Activated CD4-positive, alpha-beta T cell treated with anti-CD3 and anti-CD28 coated beads for 1 hour (primary cell): Measurements from ENCODE around the gene STX3.

ENCODE experiments used
- DNase-seq: peaks from one replicate; pipeline ENCODE4 v3.0.0-alpha.2; 2020

STX3 gene

GRCh38 chr11:59754859-59755700 is at the start of gene STX3:
TSS of gene STX3 (plus strand) at chr11:59755376. CDS start at chr11:59755606, 230 bp downstream.
- DNase-seq, result peak; percentile 50

DNA sequence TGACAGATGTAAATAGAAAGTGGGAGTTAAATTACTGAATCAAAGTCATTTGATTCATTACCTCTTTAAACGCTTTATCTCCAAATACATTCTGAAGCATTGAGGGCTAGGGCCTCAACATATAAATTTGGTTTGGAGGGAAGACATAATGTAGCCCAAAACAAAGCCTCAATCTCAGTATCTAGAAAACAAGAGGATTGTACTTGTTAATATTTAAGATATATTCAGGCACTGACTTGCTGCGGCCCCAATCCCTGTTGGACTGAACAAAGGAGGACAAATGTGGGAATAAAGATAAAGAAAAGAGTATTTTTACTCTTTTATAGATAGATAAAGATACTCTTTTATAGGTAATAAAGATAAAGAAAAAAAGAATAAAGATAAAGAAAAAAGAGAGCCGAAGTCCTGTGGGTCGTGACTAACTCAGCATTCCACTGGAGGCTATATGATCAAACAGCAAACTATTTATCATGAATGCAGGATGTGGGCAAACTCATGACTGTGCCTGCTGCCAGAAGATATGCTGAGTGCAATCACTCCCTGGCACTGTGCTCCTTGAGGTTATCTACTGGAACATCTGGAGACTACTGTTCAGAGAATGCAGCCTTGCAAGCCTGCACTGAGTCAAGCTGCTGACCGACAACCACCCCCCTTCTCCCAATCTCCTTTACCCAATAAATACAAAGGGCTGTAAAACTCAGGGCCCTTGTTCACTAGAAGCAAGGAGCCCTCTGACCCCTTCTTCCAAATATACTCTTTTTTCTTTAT is 48.5 kb upstream of the STX3 start:
- no peak for DNase-seq

- DNase-seq, result no peak
Measured at GRCh38 chr11:59707371-59707770, 47.8 kb upstream of the STX3 start.

- DNase-seq, result no peak
Measured at GRCh38 chr11:59708537-59708936, 46.6 kb upstream of the STX3 start.

- DNase-seq, result no peak
Measured at GRCh38 chr11:59710136-59710847, 44.9 kb upstream of the STX3 start.

- DNase-seq, result no peak
Measured at GRCh38 chr11:59713745-59714144, 41.4 kb upstream of the STX3 start, which contains the start of gene OR10V1. TSS of gene OR10V1 (minus strand) at chr11:59713845. CDS start at chr11:59713845, 0 bp downstream.

DNA sequence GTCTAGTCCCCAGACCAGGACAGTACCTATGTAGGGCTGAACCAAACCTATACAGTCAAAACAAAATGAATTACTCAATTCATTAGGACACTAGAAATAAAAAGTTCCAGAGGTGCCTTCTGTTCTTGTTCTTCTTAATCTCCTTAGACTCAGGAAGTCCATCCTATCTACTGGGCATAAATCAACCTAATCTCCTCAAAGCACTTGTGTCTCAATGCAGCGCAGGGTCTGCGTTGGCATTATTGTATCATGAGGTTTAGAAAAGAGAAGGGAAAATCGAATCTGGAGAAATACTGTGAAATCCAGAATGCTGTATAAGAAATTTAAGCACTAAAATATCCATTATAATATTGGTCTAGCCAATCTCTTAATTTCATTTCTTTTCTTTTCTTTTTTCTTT is 39.1 kb upstream of the STX3 start:
- no peak for DNase-seq

- no peak for DNase-seq
Measured at GRCh38 chr11:59719556-59719955, 35.6 kb upstream of the STX3 start.

DNA sequence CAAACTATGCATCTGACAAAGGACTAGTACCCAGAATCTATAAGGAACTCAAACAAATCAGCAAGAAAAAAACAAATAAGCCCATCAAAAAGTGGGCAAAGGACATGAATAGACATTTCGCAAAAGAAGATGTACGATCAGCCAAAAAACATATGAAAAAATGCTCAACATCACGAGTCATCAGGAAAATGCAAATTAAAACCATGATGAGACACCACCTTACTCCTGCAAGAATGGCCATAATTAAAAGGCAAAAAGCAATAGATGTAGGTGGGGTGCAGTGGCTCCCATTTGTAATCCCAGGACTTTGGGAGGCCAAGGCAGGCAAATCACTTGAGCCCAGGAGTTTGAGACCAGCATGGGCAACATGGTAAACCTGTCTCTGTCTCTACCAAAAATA is 31.1 kb upstream of the STX3 start:
- no peak for DNase-seq

- no peak for DNase-seq
Measured at GRCh38 chr11:59727426-59727825, 27.8 kb upstream of the STX3 start.

DNA sequence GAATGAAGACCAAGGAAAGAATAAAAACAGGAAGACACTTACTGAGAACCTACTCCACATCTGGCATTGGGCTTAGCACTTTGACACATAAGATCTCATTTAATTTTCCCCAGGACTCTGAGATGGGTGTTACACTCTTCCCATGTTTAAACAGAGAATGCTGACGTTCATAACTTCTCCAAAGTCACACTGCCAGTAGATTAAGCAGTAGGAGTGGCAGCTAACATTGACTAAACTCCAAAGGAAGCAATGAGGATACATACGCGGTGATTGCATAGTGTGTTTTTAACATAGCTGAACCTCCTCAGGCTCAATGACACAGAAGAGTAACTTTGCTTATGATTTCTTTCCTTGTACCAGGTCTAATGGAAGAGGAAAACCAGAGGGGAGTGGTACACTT is 27.0 kb upstream of the STX3 start:
- no peak for DNase-seq

GRCh38 chr11:59728913-59729312 is 26.3 kb upstream of the STX3 start:
- DNase-seq, result no peak

- DNase-seq, result no peak
Measured at GRCh38 chr11:59729834-59730233, 25.3 kb upstream of the STX3 start.

DNA sequence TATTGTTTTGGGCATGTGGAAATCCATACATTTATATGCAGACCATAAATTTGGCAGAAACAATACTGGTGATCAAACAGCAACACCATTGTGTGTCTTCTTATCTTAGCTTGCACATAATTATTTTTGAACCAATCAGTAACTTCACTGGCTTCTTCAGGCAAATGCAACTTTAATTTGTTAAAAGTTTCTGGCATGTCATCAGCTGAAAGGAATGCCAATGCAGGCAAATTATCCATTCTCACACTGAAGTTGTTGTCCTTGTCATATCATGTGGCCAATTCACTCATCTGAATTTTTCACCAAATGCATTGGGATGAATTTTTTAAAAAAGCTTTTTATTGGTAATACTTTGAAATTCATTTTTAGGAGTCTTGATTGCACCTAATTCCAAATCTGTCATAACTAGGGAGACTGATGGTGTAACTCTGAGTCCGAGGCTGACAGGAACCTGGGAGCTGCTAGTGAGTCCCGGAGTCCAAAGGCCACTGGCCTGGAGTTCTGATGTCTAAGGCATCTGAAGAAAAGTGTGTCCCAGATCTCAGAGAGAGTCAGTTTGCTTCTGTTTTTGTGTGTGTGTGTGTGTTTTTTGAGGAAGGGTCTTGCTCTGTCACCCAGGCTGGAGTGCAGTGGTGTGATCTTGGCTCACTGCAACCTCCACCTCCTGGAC is 24.1 kb upstream of the STX3 start:
- DNase-seq, result no peak

DNA sequence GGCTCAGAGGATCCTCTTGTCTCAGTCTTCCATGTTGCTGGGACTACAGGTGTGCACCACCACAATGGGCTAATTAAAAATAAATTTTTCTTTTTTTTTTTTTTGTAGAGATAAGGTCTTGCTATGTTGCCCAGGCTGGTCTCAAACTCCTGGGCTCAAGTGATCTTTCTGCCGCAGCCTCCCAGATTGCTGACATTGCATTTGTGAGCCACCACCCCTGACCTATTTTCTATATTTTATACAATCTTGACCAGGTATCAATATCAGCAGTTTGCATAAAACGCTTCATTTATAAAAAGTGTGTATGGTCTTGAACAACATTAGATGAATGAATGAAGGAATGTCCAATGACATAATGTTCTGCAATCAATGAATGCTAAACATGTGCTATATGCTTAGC is 9.1 kb upstream of the STX3 start:
- no peak for DNase-seq

DNA sequence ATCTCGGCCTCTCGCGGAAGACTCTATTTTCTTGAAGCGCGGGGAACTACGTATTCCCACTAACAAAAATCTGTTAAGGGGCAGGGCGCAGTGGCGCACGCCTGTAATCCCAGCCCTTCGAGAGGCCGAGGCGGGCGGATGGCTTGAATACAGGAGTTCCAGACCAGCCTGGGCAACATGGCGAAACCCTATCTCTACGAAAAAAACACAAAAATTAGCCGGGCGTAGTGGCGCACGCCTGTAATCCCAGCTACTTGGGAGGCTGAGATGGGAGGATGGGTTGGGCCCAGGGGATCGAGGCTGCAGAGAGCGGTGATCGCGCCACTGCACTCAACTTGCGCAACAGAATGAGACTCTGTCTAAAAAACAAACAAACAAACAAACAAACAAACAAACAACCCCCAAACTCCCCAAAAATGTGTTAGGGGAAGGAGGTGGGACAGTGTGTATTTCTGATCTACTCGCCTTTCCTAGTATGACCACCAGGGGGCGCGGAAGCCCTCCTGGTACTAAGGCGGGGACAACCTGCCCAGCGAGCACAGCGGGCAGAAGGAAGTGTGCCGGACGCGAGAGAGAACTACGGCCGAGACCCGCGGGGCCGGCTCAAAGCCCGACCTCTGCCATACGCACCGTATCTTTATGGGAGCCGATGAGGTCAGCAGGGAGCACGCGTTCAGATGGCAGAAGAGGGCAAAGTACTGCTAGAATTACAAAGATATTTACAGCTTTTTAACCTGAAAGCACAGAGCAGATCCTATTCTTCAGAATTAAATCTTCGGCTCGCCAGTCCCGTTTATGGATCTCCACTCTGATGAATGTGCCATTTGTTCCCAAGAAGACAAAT is 1.3 kb upstream of the STX3 start:
- DNase-seq, result peak; percentile 67

DNA sequence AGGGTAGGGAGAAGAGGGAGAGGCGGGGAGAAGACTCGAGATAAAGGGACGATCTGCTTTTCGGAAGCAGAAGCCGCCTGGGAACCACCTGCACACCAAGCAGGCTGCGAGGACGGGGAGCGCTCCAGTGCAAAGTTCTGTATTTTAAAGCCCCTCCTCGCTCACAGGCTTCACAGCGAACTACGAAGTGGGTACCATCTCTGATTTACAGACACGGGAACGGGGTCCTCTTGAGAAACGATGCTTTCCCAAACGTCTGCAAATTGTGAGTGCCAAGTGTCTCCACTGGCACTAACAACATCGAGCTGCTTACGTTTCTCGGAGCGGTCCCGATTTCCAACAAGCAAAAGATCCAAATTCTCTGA is 700 bp upstream of the STX3 start:
- DNase-seq, result no peak

DNA sequence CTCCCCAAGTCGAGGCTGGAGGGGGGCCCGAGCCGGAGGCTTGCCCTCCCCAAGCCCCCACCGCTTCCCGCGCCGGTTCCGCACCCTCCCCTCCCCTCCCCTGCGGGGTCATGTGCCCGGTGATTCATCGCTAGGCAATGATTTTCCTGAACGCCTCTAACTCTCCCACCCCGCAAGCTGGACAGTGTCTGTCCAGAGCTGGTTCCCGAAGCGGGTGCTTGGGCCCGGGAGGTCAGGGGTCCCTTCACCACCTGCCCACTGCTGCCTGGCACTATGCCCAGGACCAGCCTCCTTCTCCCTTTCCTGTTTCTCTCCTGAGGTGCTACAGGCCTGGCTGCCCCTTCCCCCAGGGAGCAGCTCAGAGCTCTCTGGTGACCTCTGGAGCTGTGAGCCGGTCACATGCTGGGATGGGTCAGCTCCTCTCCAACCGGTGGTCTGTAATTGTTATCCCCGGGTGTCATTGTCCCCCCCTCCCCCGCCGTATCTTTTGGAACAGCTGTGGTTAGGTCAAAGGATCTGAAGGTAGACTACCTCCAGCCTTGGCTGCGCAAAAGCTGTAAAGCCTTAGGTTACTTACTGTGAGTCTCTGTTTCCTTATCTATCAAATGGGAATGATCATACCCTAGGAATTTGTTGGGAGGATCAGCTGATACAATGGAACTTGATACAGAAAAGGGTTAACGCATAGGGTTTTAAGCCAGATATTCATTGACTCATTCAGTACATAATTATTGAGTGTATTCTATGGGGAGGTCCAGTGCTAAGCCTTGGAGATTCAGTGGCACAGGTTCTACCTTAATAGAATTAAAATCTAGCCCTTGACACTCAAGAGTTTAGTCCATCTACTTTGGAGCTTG is 753 bp downstream of the STX3 start:
- peak; percentile 27 for DNase-seq

- no peak for DNase-seq
Measured at GRCh38 chr11:59756558-59756840, 1.3 kb downstream of the STX3 start.

GRCh38 chr11:59756845-59757244 is 1.7 kb downstream of the STX3 start:
- DNase-seq, result no peak

DNA sequence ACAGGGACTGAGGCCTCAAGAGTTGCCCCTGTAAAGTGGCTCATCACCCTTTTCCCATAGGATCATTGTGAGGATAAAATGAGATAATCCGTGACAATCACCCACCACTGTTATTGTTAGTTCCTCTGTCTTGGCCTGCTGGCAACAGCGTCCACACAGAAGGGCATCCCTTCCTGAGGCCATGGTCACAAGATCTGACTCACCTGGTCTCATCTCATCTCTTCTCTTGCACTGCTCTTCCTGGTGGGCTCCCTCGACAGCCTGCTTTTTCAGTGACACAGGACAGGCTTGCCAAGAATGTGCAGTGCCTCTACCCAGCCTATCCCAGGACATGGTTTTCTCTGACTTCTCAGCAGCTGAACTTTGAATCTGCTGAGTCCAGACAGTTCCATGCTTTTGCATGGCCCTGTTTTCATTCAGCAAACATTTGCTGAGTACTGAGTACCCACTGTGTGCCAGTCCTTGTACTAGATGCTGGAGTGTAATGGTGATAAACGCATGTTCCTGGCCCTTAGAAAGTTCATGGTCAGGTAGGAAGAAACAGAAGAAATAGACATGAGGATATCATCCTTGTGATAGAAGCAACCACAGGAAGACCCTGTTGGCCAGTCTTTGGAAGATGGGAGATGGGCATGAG is 3.3 kb downstream of the STX3 start:
- no peak for DNase-seq
